HG02870 (cell line): Measurements from ENCODE around the gene RAB15.
A peak's percentile ranks its signal among the peaks of the same experiment; 100 is the strongest.

Experiments used
- ATAC-seq: cut with Tn5 transposase; IDR thresholded peaks from one replicate; pipeline ENCODE4 v1.9.1; 2021; ENCODE audit warnings: mild to moderate bottlenecking, moderate library complexity; ENCODE audit not compliant: unreplicated experiment

RAB15 gene

DNA sequence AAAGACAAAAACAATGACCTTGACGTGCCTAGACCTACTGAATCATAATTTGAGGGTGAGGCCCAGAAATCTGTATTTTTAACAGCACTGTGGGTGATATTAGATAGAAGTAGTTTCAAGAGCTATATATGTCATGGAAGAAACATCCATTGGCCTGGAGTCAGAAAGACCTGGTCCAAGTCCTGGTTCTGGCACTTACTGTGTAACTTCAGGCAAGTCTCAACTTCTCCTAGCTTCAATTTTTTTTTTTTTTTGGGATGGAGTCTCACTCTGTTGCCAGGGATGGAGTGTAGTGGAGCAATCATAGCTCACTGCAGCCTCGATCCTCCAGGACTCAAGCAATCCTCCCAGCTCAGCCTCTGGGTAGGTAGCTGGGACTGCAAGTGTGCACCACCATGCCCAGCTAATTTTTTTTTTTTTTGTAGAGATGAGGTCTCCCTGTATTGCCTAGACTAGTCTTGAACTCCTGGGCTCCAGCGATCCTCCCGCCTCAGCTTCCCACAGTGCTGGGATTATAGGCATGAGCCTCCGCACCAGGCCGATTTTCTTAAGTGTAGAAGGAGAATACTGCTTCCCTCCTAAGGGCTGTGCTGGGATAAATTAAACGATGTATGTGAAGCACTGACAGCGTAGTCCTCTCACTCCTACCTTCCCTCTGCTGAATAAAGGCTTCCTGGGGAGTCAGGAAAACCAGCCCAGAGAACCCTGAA lies 15.3 kb downstream of the RAB15 start:
- no peak for ATAC-seq

DNA sequence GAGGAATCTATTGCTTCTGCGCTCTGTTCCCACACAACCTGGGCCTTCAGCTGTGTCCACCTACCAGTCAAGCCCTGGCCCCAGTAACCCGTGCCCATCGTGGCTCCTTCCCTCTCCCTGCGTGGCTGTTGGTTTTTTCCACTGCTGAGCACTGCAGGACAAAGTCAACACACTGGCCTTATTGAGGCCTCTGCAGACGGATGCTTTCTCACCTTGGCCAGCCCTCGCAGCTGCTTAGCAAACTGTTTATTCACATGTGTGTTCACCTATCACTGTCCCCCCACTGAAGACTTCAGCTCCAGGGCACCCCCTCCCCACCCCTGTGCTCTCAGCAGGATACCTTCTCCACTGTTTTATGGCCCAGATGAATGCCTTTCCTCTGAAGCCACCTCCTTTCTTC lies 16.8 kb downstream of the RAB15 start:
- ATAC-seq, result no peak

DNA sequence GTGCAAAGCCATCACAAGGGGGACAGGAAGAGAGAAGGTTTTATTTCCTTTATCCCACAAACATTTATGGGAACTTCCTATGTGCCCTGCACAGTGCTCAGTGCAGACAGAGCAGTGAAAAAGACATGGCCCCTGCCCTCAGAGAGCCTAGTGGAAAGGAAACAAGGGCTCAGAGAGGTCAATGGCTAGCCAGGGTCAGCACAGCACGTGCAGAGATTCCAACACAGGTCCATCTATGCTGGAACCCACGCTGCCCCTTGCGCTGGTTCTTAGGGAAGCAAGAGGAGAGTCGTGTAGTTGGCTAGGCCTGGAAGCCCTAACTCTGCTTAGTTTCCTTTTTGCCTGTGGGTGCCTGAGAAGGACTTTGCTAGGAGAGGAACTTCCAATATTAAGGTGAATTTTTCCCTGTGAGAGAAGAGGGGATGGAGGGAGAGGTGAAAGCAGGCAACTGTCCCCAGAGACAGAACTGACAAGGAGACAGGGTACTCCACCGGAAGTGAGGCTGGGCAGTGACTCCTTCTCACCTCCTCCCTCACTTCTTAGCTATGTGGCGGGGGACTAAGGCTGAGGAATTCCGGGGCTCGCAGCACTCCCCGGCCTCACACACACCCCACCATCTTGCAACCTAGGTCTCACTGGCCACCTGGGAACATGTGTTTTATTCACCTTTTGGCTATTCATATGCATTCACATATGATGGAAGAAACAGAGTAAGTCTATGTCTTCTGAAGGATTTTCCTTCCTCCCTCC lies 17.5 kb downstream of the RAB15 start:
- ATAC-seq, result no peak

DNA sequence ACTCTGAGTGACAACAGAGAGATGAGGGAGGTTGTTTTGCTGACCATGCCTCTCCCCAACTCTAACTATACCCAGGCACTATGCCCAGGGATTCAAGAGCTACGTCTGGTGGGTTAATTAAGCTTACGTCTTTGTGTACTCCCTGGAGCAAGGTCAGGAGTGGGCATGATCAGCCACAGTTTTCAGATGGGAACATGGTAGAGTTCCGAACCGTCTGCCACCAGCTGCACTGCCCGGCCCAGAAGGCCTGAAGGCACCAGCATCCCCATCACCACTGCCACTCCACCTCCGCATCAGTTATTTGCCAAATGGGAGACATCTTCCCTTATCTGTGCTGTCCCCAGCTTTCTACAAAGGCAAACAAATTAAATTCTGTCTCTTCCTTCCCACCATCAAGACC lies 18.5 kb downstream of the RAB15 start:
- ATAC-seq, result no peak

DNA sequence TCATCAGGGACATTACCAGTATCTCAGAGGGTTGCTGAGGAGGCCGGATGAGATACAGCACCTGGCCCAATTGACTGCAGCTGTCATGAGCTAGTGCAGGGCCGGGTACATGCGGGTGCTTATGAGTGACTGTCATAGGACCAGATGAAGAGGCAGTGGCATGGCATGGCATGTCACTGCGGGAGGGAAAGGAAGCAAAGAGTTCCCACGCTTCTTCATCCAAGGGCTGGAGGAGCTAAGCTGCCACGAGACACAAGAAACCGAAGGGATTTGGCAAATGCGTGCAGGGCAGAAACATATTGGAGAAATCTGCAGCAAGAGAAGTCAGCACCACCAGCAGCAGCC lies 18.9 kb downstream of the RAB15 start:
- ATAC-seq, result no peak

DNA sequence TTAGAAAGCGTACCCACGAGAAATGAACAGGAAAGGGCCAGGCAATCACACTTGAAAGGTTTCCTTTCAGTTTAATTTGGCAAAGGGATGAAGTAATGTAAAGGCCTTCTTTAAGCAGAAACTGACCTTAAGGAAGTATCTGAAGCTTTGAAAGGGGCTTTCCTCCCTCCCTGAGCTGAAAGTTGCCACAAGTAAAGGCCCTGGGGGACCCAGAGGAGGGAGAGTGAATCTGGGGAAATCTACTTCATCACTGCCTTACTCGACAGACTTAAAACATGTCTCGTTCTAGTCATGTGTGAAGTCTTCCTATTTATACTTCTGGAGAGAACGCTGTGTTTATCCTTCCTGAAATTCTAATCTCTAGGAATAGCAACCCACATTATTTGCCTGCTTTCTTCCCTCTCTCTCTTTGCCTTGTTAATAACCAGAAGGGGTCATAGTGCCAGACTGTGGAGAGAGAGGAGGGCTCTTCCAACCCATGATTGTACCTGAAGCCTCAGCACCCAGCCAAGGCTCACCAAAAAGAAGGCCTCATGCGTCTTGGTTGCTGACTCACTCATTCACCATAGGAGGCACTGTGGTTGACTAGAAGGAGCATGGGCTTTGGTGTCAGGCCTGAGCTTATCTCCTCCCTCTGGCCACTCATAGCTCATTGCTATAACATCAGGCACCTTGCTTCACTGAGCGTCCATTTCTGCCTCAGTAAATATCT lies 19.4 kb downstream of the RAB15 start:
- peak; percentile 84 for ATAC-seq

DNA sequence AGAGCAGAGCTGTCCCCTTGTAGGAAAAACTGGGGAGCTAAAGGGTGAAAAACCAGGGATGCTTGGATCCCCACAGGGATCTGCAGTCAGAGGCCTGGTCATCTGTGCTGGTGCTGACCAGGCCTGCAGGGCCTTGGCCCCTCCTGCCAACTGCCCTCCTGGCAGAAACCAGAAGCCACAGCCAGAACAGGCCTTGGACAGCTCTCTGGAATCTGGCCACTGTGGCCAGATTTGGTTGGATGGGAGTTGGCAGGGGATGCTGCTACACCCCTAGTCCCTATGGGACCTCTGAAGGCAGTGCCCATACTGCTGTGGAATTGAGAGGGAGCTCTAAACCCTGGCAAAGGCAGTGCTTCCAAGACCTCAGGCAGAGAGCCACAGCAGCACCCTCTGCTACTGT lies 20.4 kb downstream of the RAB15 start:
- ATAC-seq, result no peak

DNA sequence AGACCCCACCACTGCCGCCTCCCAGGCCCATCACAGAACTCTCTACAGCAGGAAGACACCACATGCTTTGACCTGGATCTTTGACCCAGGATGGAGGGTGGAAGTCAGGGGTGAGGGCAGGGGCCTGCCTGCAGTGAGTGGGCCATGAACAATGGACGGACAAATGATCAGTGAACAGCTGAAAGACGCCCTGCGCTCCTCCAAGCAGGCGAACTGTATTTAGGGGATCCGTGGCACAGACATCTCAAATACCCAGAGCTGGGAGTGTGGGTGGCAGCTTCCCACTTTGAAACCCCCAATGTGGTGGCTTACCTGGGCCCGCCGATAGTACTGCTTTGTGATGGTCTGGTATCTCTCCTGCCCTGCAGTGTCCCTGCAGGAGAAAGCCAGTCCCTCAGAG lies 20.8 kb downstream of the RAB15 start:
- ATAC-seq, result no peak

DNA sequence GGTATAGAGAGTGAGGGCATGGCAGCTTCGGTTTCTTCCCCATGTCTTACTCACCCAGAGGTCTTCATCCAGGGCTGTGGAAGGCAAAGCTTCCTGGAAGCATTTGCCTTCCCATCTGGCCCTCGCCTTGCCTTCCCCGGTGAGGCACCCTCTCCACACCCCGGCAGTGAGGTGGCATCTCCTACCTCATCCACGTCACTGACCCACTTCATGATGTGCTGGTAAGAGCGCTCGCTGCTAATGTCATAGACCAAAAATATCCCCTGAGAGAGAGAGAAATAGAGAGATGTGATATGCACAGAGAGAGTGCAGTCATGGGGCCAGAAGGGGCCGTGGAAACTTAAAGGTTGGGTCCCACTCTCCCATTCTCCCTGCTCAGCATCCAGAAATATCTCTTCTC lies 21.2 kb downstream of the RAB15 start:
- no peak for ATAC-seq

DNA sequence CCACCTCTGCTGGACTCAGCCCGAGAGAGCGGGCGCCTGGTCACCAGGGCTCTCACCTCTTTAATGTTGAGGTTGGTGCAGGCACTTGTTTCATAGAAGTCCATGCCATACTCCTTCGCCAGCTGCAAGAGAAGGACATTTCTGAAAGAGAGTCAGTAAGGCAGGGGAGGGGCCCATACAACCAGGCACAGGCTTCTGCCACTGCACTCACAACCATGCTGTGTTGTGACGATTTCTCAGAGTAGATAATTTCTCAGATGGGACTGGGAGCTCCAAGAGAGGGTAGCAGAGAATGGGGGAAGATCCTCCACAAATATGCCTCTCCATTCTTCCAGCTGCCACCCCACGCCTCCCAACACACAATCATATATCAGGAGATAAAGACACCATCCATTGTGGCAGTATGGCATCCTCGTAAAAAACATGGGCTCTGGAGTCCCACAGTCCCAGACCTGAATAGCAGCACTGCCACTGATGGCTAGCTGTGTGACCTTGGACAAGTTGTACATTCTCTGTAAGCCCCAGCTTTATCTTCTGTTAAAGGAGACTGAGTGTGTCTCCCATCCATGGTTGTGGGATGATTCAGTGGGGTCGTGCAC lies 23.4 kb downstream of the RAB15 start:
- ATAC-seq, result no peak

DNA sequence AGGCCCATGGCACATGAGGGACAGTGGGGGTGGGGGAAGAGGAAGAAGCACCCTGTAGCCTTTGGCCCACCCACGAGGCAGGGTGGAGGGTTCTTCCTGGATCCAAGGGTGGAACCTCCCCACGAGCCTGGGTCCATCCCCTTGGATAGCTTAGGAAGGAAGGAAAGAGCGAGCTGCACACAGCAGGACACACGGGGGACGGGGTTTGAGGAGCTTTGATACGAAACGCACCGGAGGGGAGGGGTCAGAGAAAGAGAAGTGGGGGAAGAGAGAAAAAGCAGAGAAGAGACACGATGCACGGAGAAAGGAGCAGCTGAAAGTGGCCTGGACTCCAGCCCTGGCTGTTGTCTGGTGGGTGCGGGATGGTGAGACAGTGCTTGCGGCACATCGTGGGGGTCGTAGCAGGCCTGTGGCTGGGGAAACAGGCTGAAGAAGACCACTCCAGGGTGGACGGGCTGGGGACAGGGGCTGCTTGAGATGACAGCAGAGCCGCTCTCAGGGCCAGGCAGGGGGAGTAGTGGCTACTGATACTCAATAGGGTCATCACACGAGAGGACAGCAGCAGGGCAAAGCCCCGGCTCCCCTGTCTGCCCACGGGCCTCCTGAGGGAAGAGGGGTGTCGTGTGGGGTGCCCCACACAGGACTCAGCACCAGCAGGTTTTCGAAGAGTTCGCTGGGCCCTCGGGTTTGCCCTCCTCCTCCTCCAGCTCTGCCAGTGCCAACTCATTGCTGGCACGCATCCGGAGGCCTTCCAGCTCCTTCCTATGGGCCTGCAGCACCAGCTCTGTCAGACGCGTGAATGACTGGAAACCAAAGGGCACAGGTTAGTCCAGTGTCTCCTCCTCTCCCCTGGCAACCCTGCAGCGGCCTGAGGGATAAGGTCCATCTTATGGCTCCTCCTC lies 24.2 kb downstream of the RAB15 start:
- no peak for ATAC-seq

DNA sequence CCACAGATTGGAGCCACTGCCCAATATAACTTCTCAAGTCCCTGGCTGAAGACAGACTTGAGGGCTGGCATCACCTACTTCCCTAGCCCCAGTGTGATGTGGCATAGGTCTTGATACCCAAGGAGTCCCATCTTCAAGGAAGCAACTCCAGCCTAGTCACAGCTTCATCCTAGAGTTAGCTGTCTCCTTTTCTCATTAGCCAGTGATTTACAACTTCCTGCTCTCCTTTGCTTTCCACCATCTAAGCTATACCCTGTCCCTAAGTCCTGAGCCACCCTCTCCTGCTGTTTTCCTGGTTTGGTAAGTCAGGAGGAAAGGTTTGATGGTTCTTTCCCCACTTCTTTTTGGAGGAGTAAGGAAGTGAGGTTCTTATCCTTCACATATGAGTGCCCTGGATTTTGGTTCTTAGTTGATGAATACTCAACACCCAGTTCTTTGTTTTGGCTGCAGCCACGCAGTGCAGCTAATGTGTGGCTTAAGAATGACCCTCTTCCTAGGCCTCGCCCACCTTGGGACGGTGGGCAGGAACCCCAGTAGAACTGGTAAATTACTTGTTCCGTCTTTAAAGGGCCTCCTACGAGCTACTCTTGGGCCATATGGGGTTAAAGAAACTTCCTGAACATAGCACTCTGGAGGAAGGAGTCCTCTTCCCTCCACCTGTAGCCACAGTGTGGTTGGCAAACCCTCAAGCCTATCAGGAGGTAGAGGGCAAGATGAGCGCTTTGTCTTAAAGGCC lies 25.7 kb downstream of the RAB15 start:
- ATAC-seq, result no peak

DNA sequence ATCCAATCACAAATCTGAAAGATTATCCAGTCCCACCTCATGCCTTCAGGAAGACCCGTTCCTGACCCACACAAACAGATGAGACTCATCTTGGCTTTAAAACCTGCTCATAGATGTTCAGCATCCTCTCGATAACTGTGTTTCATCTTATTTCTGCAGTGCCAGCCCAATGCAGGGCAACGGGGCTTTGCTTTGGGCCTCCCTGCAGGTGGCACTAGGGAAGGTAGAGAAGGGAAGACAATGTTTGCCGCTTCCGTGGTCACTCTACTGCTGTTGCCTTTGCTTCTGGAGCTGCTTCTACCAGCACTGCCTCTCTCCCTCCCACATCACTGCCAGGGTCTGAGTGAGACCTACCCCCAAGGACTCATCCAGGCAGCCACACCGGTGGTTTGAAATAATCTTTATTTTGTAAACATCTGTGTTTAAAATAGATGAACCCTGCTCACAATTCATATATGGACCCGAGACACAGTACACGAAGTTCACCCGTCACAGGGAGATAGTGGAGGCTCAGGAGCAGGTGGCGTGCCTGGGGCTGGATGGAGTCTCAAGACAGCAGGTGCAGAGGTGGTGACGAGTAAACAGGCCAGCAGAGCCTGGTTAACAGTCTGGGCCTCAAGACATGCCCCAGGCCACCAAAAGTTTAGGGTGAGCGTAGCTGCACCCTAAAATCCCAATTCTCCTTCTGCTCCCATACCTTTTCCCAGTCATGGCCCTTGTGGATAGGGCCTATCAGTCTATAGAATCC lies 26.5 kb downstream of the RAB15 start:
- ATAC-seq, result no peak

DNA sequence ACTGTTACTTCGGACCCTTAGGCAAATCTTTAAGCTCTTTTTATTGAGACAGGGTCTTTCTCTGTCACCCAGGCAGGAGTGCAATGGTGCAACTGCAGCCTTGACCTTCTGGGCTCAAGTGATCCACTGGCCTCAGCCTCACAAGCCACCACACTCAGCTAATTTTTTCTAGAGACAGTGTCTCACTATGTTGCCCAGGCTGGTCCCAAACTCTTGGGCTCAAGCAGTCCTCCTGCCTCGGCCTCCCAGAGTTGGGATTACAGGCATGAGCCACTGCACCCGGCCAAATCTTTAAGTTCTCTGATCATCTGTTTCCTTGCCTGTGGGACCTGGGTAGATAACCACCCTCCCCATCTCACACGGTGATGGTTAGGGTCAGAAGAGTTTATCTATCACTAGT lies 27.3 kb downstream of the RAB15 start:
- ATAC-seq, result no peak

DNA sequence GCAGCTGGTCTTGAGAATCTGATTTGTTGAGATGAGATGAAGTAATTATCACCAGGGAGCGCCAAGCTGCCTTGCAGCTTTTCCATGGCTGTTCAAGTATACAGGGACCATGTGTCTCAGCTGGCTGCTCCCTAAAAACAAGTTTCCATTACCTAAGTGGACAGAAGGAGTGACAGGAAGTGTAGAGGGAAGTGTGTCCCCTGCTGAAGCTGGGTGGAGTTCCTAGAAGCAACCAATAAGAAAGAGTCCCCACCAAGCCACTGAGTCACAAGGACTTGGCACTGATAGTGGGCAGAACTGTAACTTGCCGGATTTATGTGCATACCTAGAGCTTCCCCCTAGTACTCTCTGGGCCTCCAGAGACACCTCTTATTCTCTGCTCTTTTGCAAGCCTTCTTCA lies 28.1 kb downstream of the RAB15 start:
- ATAC-seq, result no peak

DNA sequence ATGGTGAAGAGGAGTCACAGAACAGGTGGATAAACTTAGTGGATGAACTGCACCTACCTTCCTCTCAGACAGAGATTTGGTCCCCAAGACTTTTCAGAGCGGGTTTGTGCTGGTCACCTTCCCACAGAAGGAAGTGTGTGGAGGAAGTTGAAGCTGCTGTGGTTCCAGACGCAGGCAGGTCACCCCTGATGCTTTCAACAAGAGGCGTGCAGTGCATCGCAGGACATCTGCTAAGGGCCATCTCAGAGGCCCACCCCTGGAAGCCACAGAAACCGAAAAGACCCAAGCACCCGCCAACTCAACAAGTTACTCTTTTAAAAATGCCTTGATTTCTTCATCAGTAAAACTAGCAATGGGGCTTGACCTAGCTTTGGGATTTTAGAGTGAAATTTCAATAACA lies 28.6 kb downstream of the RAB15 start:
- no peak for ATAC-seq

DNA sequence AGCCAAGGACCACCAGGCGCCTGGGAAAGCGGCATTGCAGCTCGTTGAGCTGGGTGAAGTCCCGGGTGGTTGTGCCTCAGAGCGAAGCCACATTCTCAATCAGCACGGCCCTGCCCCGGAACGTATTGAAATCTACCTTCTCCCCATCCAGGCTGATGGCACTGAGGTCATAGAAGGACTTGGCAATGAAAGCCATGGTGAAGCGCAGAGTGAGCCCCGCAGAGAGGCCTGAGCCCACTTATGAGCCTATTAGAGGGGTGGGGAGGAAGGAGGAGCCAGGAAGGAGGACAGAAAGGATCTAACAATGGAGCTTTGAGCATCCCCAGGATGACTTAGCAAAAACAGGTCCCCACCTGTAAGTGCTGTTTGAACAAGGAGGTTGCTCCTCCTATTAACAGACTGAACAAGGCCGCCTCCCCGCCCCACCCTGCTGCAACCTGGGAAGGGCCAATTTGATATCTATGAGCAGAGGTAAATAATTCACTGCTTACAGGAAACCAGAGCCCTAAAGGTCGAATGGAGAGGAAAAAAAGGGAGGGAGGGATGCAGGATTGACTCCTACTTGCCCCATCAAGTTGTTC lies 29.5 kb downstream of the RAB15 start, which contains the start of gene GPX2:
Gene GPX2, minus strand, starts transcription at position 215 of the 581 bp plus-strand sequence. Its CDS starts 19 bp downstream, at position 196.
- ATAC-seq, result no peak

DNA sequence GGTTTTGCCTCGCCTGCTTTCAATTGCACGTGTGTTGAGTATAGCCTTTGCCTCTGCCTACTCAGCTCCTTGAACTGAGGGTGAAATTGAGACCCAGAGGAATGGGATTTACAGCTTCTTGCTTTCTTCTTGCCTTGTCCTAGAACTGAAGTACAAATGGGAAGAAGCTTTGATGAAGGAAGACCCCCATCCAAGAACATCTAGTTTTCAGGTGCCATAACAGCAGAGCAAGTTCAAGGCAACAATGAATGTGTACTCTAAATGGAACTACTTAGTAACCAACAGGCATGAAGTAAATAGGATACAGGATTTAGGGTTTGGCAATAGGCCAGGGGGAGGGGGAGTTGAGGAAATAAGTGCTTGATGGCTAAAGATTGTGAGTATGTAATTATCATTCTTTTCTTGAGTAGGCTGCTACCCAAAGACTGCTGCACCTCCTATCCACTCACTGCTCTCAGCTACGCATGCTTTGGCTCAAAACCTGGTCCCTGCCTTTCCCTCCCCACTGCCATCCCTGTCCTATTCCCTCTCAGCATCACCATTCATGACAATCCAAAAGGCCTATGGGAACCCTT lies 31.7 kb downstream of the RAB15 start:
- no peak for ATAC-seq

DNA sequence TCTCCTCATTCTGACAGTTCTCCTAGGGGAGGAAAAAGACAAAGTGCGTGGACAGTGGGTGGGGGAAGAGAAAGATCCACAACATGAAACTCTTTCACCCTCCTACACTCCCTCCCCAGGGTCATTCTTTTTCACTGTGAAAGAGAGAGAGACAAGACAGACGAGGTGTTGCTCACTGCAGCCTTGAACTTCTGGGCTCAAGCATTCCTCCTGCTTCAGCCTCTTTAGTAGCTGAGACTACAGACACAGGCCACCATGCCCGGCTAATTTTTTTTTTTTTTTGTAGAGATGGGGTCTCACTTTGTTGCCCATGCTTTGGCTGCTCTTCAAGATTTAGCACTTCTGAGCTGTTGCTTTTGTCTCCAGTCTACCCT lies 32.3 kb downstream of the RAB15 start:
- no peak for ATAC-seq
